Pancreas (tissue), 10 donors: Measurements from ENCODE around the gene GALNT10. TPM values are rescaled to one million over a fixed set of nuclear protein-coding genes. Genes with fewer than 3 reads are reported as not detected.

ENCODE experiments used
- ATAC-seq, 4 donors: fragments of 200-7000 bp; cut with Tn5 transposase; one replicate each; pipeline versions ENCODE4 v1.8.0 to v1.9.1; 2020; ENCODE audit warnings: mild to moderate bottlenecking in 4 of 4, moderate library complexity in 4 of 4
- DNase-seq, 6 donors: peaks; one replicate each; pipeline ENCODE4 v3.0.0-alpha.2; 2020
- FAIRE-seq: peaks from 2 replicates; lab custom pipeline; 2012; peaks lifted over from hg19 to GRCh38; lab: Jason Lieb, UNC
- H3K27ac ChIP-seq, 4 donors: fragments of 200-600 bp; sonication (generic); 1 replicate in 3 of 4; 2 replicates in 1 of 4; pipeline versions ENCODE4 v1.5.0 to v1.8.0; 2020
- H3K27me3 ChIP-seq, 4 donors: fragments of 200-600 bp; one replicate each; pipeline ENCODE4 v1.8.0; 2021
- H3K36me3 ChIP-seq, 3 donors: fragments of 200-600 bp; sonication (generic) in 1 of 3; one replicate each; pipeline versions ENCODE4 v1.5.0 to v1.8.0; 2020 to 2021
- H3K4me1 ChIP-seq, 3 donors: fragments of 200-600 bp; one replicate each; pipeline ENCODE4 v1.8.0; 2021
- H3K4me3 ChIP-seq, 4 donors: fragments of 200-600 bp; sonication (generic) in 2 of 4; one replicate each; pipeline versions ENCODE4 v1.5.0 to v1.8.0; 2020 to 2021
- H3K9me3 ChIP-seq, 4 donors: fragments of 200-600 bp; one replicate each; pipeline ENCODE4 v1.8.0; 2021
- CTCF ChIP-seq, 4 donors: fragments of 200-600 bp; sonication (generic) in 3 of 4; IDR thresholded peaks; one replicate each; pipeline versions ENCODE4 v1.5.0 to v1.8.0; 2021; ENCODE audit warnings: antibody characterized with exemption in 4 of 4
- WGBS, 2 donors: extraction: QIAGEN DNeasy Blood & Tissue Kit; methylation state at CpG; one replicate each; pipeline ENCODE4 v1.1.7; 2013; 5-methylcytosine and 5-hydroxymethylcytosine counted together
- intact Hi-C, 3 donors: fragments of 100-400 bp; cut with DNase I; formaldehyde crosslinking; loops; one replicate each; pipeline versions ENCODE4 v1.11.1 to v1.14.2; 2022
- polyA plus RNA-seq, 2 donors: library from polyadenylated mRNA; stranded (reverse); fragments of 200-250 nt; gene quantifications; one replicate each; pipeline ENCODE4 v1.2.3, GENCODE V29; 2013
- total RNA-seq, 6 donors: library from RNA; stranded (reverse); fragmentation: NEBNext Ultra II Directional in 4 of 6; extraction: Animal tissue kit (Norgen Biotek cat#: 25700) in 4 of 6; gene quantifications; one replicate each; pipeline versions ENCODE4 v1.2.1 to v1.2.4, GENCODE V29; 2021 to 2023
- donor health status: healthy with polysubstance abuse.
- donor health status: DM: no; HTN: no; CAD: no; lungs with moderate emphysema.
- donor health status: DM: no; HTN: no; CAD: no.
- donor health status: control.
- donor health status: control.
- donor health status: Bipolar disorder and iron deficiency.
- donor health status: DM: yes; HTN: yes; CAD: no.
- donor health status: DM: no; HTN: no; CAD: no.
- donor health status: DM: no; HTN: no; CAD: no.
- donor health status: DM: yes; HTN: yes; CAD: no.

GALNT10 gene
- total and polyA plus RNA-seq, 8 donors: 4.4 to 23.1 (median 13.4) TPM

- ATAC-seq (no peak), DNase-seq (no peak), FAIRE-seq (no peak)
- no peaks in the 10 kb centered on the region for H3K9me3 ChIP-seq
- no peaks in the 10 kb centered on the region for H3K27me3 ChIP-seq
- no peak overlapping the region for H3K4me3 ChIP-seq
- peaks cover 0 to 3% (median 0%) of the 10 kb centered on the region in 3 donors for H3K4me1 ChIP-seq
- 88 to 94% methylated on average over 8 of the region's 8 CpGs for WGBS, 2 donors
- H3K27ac ChIP-seq: no peak overlapping the region
- TF ChIP-seq CTCF (IDR thresholded peaks at IDR 0.05): no peak
- no peaks in the 10 kb centered on the region for H3K36me3 ChIP-seq
- intact Hi-C loops: loop anchor here in 2 of 3 donors (10.0 kb wide), 1 partner anchor 211 kb away; the partner anchor contains the start of gene GALNT10 (in 2 of the 2)
These were observed 215.7 kb downstream of the GALNT10 start for GRCh38 chr5:154406231-154406630.

GRCh38 chr5:154406826-154407225 lies 216.3 kb downstream of the GALNT10 start:
- TF ChIP-seq CTCF (IDR thresholded peaks at IDR 0.05): no peak
- Histone ChIP-seq H3K36me3 (no peaks in the 10 kb centered on the region), H3K9me3 (no peaks in the 10 kb centered on the region), H3K27ac (no peak overlapping the region), H3K27me3 (no peaks in the 10 kb centered on the region), H3K4me3 (no peak overlapping the region), H3K4me1 (peaks cover 0 to 3% (median 0%) of the 10 kb centered on the region in 3 donors)
- no peak for DNase-seq
- no peak for ATAC-seq
- FAIRE-seq: no peak
- WGBS, 2 donors: 92 to 94% methylated on average over 4 of the region's 4 CpGs
- intact Hi-C loops: loop anchor here in 2 of 3 donors (10.0 kb wide), 1 partner anchor 212 kb away; the partner anchor contains the start of gene GALNT10 (in 2 of the 2)

DNA sequence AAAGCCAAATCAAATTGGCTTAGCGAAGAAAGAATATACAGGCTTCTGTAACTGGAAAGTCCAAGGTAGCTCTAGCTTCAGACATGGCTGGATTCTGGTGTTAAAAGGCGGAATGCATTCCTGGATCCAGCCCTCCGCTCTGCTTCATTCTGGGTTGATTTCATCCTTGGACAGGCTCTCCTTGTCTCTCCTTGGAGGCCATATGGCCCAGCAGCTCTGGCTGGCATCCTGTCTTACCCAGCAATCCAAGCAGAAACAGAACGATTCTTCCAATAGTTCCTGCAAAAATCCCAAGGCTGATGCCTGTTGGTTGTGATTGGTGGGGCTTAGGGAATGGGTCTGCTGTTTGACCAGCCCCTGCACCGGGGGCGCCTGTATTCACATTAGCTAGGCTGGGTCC lies 218.3 kb downstream of the GALNT10 start:
- no peak for ATAC-seq

GRCh38 chr5:154409230-154409840 lies 218.8 kb downstream of the GALNT10 start:
- Histone ChIP-seq H3K36me3 (no peaks in the 10 kb centered on the region), H3K4me1 (peaks cover 0 to 3% (median 0%) of the 10 kb centered on the region in 3 donors), H3K27ac (no peak overlapping the region), H3K27me3 (no peaks in the 10 kb centered on the region), H3K9me3 (no peaks in the 10 kb centered on the region), H3K4me3 (no peak overlapping the region)
- intact Hi-C loops: loop anchor here in 2 of 3 donors (10.0 kb wide), 1 partner anchor 215 kb away; the partner anchor contains the start of gene GALNT10 (in 2 of the 2)
- DNase-seq: no peak
- no peak for ATAC-seq
- 90 to 95% methylated on average over 15 of the region's 15 CpGs for WGBS, 2 donors
- TF ChIP-seq CTCF (IDR thresholded peaks at IDR 0.05): no peak
- no peak for FAIRE-seq

More for the DNA sequence above, 218.3 kb downstream of the GALNT10 start:
- 88 to 91% methylated on average over 6 of the region's 6 CpGs for WGBS, 2 donors
- peaks cover 0 to 3% (median 0%) of the 10 kb centered on the region in 3 donors for H3K4me1 ChIP-seq
- DNase-seq: no peak
- H3K9me3 ChIP-seq: no peaks in the 10 kb centered on the region
- H3K27me3 ChIP-seq: no peaks in the 10 kb centered on the region
- TF ChIP-seq CTCF (IDR thresholded peaks at IDR 0.05): no peak
- H3K36me3 ChIP-seq: no peaks in the 10 kb centered on the region
- FAIRE-seq: no peak
- H3K4me3 ChIP-seq: no peak overlapping the region
- intact Hi-C loops: loop anchor here in 2 of 3 donors (10.0 kb wide), 1 partner anchor 214 kb away; the partner anchor contains the start of gene GALNT10 (in 2 of the 2)
- H3K27ac ChIP-seq: no peak overlapping the region

DNA sequence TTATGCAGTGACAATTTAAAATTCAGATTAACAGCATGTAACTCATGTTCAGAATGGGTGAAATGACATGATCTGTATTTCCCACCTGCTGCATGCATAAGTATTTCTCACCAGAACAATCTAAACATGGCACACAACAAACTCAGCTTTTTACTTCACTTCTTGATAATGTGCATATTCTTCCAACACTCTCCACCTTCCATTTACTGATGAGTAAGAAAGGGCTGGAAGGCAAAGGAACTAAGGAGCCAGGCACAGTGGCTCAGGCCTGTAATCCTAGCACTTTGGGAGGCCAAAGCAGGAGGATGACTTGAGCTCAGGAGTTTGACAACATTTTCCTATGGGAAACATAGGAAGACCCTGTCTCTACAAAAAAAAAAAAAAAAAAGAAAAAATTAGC lies 219.5 kb downstream of the GALNT10 start:
- no peak for FAIRE-seq
- Histone ChIP-seq H3K27me3 (no peaks in the 10 kb centered on the region), H3K4me1 (peaks cover 0 to under 1% (median 0%) of the 10 kb centered on the region in 3 donors), H3K27ac (no peak overlapping the region), H3K9me3 (no peaks in the 10 kb centered on the region), H3K36me3 (no peaks in the 10 kb centered on the region), H3K4me3 (no peak overlapping the region)
- ATAC-seq: no peak
- DNase-seq: no peak
- intact Hi-C loops: no loop called here
- no peak for TF ChIP-seq CTCF (IDR thresholded peaks at IDR 0.05)
